ENCODE data around the gene GRID1. TPM values are rescaled to one million over a fixed set of nuclear protein-coding genes. Genes with fewer than 3 reads are reported as not detected.

The GRID1 gene
- total RNA-seq, 1 donor from 2014 or later, result not detected

- H3K27me3 Mint-ChIP-seq, result peaks cover 6% of the 10 kb centered on the region
- ATAC-seq (ENCODE audit: low read depth) (no peak), DNase-seq (no peak)
- POLR2A ChIA-PET, result no interaction called here
- H3K4me1 Mint-ChIP-seq, result no peaks in the 10 kb centered on the region
- H3K27ac Mint-ChIP-seq, result no peak overlapping the region
- no peaks in the 10 kb centered on the region for H3K36me3 Mint-ChIP-seq (ENCODE audit: low read depth)
- CTCF ChIA-PET, result no interaction called here
- H3K4me3 Mint-ChIP-seq, result no peak overlapping the region
- H3K9me3 Mint-ChIP-seq, result no peaks in the 10 kb centered on the region
- TF ChIP-seq CTCF (IDR thresholded peaks at IDR 0.05), result no peak
- intact Hi-C loops (cut with micrococcal nuclease), result no loop called here
These were observed 243.3 kb downstream of the GRID1 start for GRCh38 chr10:86123304-86123703.

GRCh38 chr10:86122646-86123045 lies 243.9 kb downstream of the GRID1 start:
- Mint-ChIP-seq H3K4me3 (no peak overlapping the region), H3K4me1 (no peaks in the 10 kb centered on the region), H3K27ac (no peak overlapping the region), H3K36me3 (ENCODE audit: low read depth) (no peaks in the 10 kb centered on the region), H3K9me3 (no peaks in the 10 kb centered on the region), H3K27me3 (peaks cover 4% of the 10 kb centered on the region)
- ChIA-PET POLR2A (interaction anchor here (0.6 kb wide), 1 partner anchor 1564 kb away, joined by 5 read pairs; no protein-coding TSS in a partner anchor), CTCF (no interaction called here)
- intact Hi-C loops (cut with micrococcal nuclease), result no loop called here
- no peak for ATAC-seq (ENCODE audit: low read depth)
- no peak for TF ChIP-seq CTCF (IDR thresholded peaks at IDR 0.05)
- DNase-seq, result no peak

GRCh38 chr10:86121200-86121599 lies 245.4 kb downstream of the GRID1 start:
- Mint-ChIP-seq H3K9me3 (no peaks in the 10 kb centered on the region), H3K36me3 (ENCODE audit: low read depth) (no peaks in the 10 kb centered on the region), H3K27me3 (peaks cover 2% of the 10 kb centered on the region), H3K4me1 (no peaks in the 10 kb centered on the region), H3K4me3 (no peak overlapping the region), H3K27ac (no peak overlapping the region)
- ChIA-PET CTCF (no interaction called here), POLR2A (no interaction called here)
- no peak for TF ChIP-seq CTCF (IDR thresholded peaks at IDR 0.05)
- DNase-seq (no peak), ATAC-seq (ENCODE audit: low read depth) (no peak)
- intact Hi-C loops (cut with micrococcal nuclease), result no loop called here

GRCh38 chr10:86117051-86117450 lies 249.5 kb downstream of the GRID1 start:
- Mint-ChIP-seq H3K36me3 (ENCODE audit: low read depth) (no peaks in the 10 kb centered on the region), H3K27ac (no peak overlapping the region), H3K4me3 (no peak overlapping the region), H3K4me1 (no peaks in the 10 kb centered on the region), H3K9me3 (no peaks in the 10 kb centered on the region), H3K27me3 (peaks cover 4% of the 10 kb centered on the region)
- CTCF ChIA-PET, result no interaction called here
- no peak for ATAC-seq (ENCODE audit: low read depth)
- TF ChIP-seq CTCF (IDR thresholded peaks at IDR 0.05), result no peak
- POLR2A ChIA-PET, result no interaction called here
- intact Hi-C loops (cut with micrococcal nuclease), result no loop called here
- no peak for DNase-seq

- intact Hi-C loops (cut with micrococcal nuclease), result no loop called here
- no peak for TF ChIP-seq CTCF (IDR thresholded peaks at IDR 0.05)
- no peaks in the 10 kb centered on the region for H3K36me3 Mint-ChIP-seq (ENCODE audit: low read depth)
- no peaks in the 10 kb centered on the region for H3K4me1 Mint-ChIP-seq
- CTCF ChIA-PET, result no interaction called here
- H3K27ac Mint-ChIP-seq, result no peak overlapping the region
- peaks cover 4% of the 10 kb centered on the region for H3K27me3 Mint-ChIP-seq
- no peak overlapping the region for H3K4me3 Mint-ChIP-seq
- H3K9me3 Mint-ChIP-seq, result no peaks in the 10 kb centered on the region
- POLR2A ChIA-PET, result no interaction called here
- DNase-seq (no peak), ATAC-seq (ENCODE audit: low read depth) (no peak)
These were observed 252.6 kb downstream of the GRID1 start for GRCh38 chr10:86113983-86114382.

All from activated B cell treated with CpG ODN at 0.5 μM for 24 hours (primary cell).